Activated CD4-positive, alpha-beta memory T cell treated with anti-CD3 and anti-CD28 coated beads for 36 hours (primary cell): ENCODE results near the gene CNTN4. TPM values are rescaled to one million over a fixed set of nuclear protein-coding genes. Genes with fewer than 3 reads are reported as not detected.

Experiments
- CTCF ChIA-PET: fragments of 350-600 bp; sonication (Branson Sonifier 250); formaldehyde crosslinking; loops from one replicate; lab custom pipeline; 2021; ENCODE audit warnings: antibody characterized with exemption, inconsistent platforms; lab: Charles Lee
- POLR2A ChIA-PET: fragments of 350-600 bp; sonication (Branson Sonifier 250); formaldehyde crosslinking; loops from one replicate; lab custom pipeline; 2021; ENCODE audit warnings: antibody characterized with exemption; lab: Charles Lee
- DNase-seq: peaks from one replicate; pipeline ENCODE4 v3.0.0-alpha.2; 2020
- H3K27ac Mint-ChIP-seq: one replicate; pipeline ENCODE4 v1.8.0; 2021; ENCODE audit warnings: mixed read lengths
- H3K27me3 Mint-ChIP-seq: one replicate; pipeline ENCODE4 v1.8.0; 2021; ENCODE audit warnings: mixed read lengths
- H3K36me3 Mint-ChIP-seq: one replicate; pipeline ENCODE4 v1.8.0; 2021; ENCODE audit warnings: mixed read lengths
- H3K4me1 Mint-ChIP-seq: one replicate; pipeline ENCODE4 v1.8.0; 2021; ENCODE audit warnings: low read depth, mixed read lengths
- H3K4me3 Mint-ChIP-seq: one replicate; pipeline ENCODE4 v1.8.0; 2021; ENCODE audit warnings: mild to moderate bottlenecking, mixed read lengths
- H3K9me3 Mint-ChIP-seq: one replicate; pipeline ENCODE4 v1.8.0; 2021; ENCODE audit warnings: mixed read lengths
- intact Hi-C: fragments of 100-400 bp; cut with micrococcal nuclease; formaldehyde crosslinking; loops from one replicate; pipeline ENCODE4 v1.15.1; 2023
- total RNA-seq, 2 experiments: library from RNA; stranded (reverse); gene quantifications; one replicate each; pipeline ENCODE4 v1.2.3, GENCODE V29; 2021

CNTN4 gene
- total RNA-seq, 2 experiments from 2014 or later, result not detected

DNA sequence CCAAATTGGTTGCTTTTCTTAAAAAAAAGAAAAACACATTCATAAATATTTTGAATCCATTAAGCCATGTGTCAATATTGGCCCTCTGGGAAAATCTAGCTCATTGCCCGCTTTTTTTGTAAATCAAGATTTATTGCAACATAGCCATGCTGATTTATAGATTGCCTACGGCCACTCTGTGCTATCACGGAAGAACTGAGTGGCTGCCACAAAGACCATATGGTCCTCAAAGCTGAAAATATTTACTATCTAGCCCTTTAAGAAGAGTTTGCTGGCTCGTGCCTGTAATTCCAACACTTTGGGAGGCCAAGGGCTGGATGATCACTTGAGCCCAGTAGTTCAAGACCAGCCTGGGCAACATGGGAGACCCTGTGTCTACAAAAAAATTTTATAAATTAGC is 965.6 kb downstream of the CNTN4 start:
- intact Hi-C loops, result no loop called here
- no peaks in the 10 kb centered on the region for H3K9me3 Mint-ChIP-seq
- H3K36me3 Mint-ChIP-seq, result no peaks in the 10 kb centered on the region
- no peak overlapping the region for H3K4me3 Mint-ChIP-seq
- H3K4me1 Mint-ChIP-seq, result no peaks in the 10 kb centered on the region
- POLR2A ChIA-PET, result no interaction called here
- CTCF ChIA-PET, result no interaction called here
- H3K27ac Mint-ChIP-seq, result no peak overlapping the region
- no peaks in the 10 kb centered on the region for H3K27me3 Mint-ChIP-seq
- DNase-seq, result no peak

DNA sequence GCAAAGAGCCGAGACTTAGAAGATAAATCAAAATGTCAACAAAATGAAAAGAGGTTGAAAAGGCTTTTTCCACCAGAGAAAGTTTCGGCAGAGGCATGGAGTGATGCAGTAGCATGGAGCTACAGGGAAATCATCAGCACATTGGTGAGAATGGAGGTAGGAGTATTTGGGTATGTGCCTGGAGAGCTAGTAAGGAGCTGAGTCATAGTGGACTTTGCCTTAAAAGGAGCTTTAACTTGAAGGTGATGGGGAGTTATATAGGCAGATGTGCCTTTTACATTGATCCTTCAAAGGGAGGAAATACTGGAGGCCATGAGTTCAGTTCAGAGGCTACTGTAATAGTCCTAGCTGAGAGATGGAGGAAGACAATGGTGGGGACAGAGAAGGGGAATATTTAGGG is 967.2 kb downstream of the CNTN4 start:
- Mint-ChIP-seq H3K4me1 (no peaks in the 10 kb centered on the region), H3K4me3 (no peak overlapping the region), H3K27ac (no peak overlapping the region), H3K36me3 (no peaks in the 10 kb centered on the region), H3K27me3 (no peaks in the 10 kb centered on the region), H3K9me3 (no peaks in the 10 kb centered on the region)
- DNase-seq, result no peak
- POLR2A ChIA-PET, result no interaction called here
- intact Hi-C loops, result no loop called here
- CTCF ChIA-PET, result no interaction called here

DNA sequence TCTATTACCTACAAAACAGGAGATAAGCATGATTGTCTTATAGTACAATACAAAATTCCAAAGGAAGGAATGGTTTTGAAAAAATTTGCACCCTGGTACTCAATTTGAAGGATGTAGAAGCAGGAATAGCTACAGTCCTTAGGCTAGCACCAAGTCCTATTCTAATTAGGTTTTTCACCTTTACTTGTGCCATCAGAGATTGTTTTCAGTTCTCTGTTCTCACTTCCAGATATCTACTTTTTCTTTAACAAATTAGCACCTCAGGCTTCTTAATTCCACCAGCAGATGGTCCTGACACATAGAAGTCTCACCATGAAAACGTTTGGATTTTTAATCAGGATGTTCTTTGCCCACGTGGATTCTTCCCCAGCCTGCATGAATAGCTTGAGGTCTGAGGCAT is 967.7 kb downstream of the CNTN4 start:
- H3K27ac Mint-ChIP-seq, result no peak overlapping the region
- H3K36me3 Mint-ChIP-seq, result no peaks in the 10 kb centered on the region
- H3K9me3 Mint-ChIP-seq, result no peaks in the 10 kb centered on the region
- intact Hi-C loops, result no loop called here
- H3K4me1 Mint-ChIP-seq, result no peaks in the 10 kb centered on the region
- CTCF ChIA-PET, result no interaction called here
- no peak for DNase-seq
- POLR2A ChIA-PET, result no interaction called here
- H3K27me3 Mint-ChIP-seq, result no peaks in the 10 kb centered on the region
- H3K4me3 Mint-ChIP-seq, result no peak overlapping the region

DNA sequence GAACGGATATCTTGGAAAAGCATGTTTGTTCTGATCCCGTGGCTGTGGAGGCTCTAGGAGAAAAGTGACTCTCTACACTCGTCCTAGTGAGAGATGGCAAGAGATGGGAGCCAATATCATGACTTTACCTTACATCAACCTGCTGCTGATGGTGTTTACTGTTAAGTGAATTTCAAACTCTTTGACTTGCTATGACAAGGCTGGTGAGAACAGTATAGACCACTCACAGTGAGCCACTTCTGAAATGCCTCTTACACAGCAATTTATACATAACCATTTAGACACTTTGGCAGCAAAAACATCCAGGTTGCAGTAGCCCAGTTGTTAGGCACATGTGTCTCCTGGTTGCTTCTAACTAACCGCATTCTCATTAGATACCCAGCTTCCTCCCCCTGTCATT is 968.2 kb downstream of the CNTN4 start:
- no peaks in the 10 kb centered on the region for H3K4me1 Mint-ChIP-seq
- no peak overlapping the region for H3K27ac Mint-ChIP-seq
- no peak overlapping the region for H3K4me3 Mint-ChIP-seq
- POLR2A ChIA-PET, result no interaction called here
- H3K27me3 Mint-ChIP-seq, result no peaks in the 10 kb centered on the region
- DNase-seq, result no peak
- no peaks in the 10 kb centered on the region for H3K9me3 Mint-ChIP-seq
- no peaks in the 10 kb centered on the region for H3K36me3 Mint-ChIP-seq
- intact Hi-C loops, result no loop called here
- CTCF ChIA-PET, result no interaction called here

DNA sequence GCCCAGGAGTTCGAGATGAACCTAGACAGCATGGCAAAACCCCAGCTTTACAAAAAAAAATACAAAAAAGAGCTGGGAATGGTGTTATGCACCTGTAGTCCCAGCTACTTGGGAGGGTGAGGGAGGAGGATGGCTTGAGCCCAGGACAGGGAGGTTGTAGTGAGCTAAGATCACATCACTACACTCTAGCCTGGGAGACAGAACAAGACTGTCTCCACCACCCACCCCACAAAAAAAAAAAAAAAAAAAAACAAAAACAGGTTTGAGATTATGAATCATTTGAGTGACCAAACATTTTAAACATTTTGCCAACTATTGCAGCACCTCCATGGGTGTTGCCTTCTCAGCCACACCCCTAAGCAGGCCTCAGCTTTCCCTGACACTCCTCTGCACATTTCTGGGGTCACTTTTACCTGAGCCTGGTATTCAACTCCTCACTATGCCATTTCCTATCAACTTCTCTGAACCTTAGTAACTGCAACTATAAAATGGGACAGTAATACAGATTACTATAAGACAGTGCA is 969.8 kb downstream of the CNTN4 start:
- H3K4me3 Mint-ChIP-seq, result no peak overlapping the region
- CTCF ChIA-PET, result no interaction called here
- H3K4me1 Mint-ChIP-seq, result no peaks in the 10 kb centered on the region
- POLR2A ChIA-PET, result no interaction called here
- H3K27ac Mint-ChIP-seq, result no peak overlapping the region
- H3K27me3 Mint-ChIP-seq, result no peaks in the 10 kb centered on the region
- H3K36me3 Mint-ChIP-seq, result no peaks in the 10 kb centered on the region
- DNase-seq, result no peak
- intact Hi-C loops, result no loop called here
- no peaks in the 10 kb centered on the region for H3K9me3 Mint-ChIP-seq

DNA sequence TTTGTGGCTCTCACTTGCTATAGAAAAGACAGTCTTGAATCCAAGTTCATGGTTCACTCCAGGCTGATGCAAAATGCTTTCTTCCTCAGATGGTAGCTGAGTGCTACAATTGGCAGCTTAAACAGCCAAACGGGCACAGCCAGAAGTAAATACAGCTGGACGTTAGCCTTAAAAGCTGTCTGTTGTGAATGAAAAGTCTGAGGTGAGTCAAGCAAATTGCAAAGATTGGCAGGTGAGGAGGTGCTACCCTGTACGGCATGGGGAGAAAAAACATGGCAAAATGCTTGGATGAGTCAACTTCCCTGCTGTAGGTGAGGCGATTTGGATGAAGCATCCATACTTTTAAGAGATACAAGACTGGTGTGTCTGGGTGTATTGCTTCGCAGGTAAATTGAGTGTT is 971.1 kb downstream of the CNTN4 start:
- Mint-ChIP-seq H3K36me3 (no peaks in the 10 kb centered on the region), H3K27me3 (no peaks in the 10 kb centered on the region), H3K27ac (no peak overlapping the region), H3K9me3 (no peaks in the 10 kb centered on the region), H3K4me3 (no peak overlapping the region), H3K4me1 (no peaks in the 10 kb centered on the region)
- no peak for DNase-seq
- ChIA-PET POLR2A (no interaction called here), CTCF (no interaction called here)
- intact Hi-C loops, result no loop called here

DNA sequence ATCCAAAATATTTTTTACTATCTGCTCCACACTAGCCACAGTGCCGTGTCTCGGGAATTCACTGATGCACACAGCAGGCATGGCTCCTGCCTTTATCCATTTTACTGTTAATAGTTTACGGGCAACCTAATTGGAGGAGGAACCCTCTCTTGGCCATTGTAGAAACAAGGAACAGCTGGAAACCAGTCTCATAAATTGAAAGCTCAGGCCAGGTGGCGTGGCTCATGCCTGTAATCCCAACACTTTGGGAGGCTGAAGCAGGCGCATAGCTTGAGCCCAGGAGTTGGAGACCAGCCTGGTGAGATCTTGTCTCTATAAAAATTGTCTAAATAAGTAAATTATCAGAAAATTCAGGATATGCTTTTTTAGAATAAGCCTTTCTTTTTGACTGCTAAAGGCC is 972.5 kb downstream of the CNTN4 start:
- no peak overlapping the region for H3K4me3 Mint-ChIP-seq
- DNase-seq, result no peak
- no peaks in the 10 kb centered on the region for H3K4me1 Mint-ChIP-seq
- H3K27me3 Mint-ChIP-seq, result no peaks in the 10 kb centered on the region
- no peaks in the 10 kb centered on the region for H3K36me3 Mint-ChIP-seq
- no peak overlapping the region for H3K27ac Mint-ChIP-seq
- no peaks in the 10 kb centered on the region for H3K9me3 Mint-ChIP-seq
- ChIA-PET POLR2A (no interaction called here), CTCF (no interaction called here)
- intact Hi-C loops, result no loop called here

DNA sequence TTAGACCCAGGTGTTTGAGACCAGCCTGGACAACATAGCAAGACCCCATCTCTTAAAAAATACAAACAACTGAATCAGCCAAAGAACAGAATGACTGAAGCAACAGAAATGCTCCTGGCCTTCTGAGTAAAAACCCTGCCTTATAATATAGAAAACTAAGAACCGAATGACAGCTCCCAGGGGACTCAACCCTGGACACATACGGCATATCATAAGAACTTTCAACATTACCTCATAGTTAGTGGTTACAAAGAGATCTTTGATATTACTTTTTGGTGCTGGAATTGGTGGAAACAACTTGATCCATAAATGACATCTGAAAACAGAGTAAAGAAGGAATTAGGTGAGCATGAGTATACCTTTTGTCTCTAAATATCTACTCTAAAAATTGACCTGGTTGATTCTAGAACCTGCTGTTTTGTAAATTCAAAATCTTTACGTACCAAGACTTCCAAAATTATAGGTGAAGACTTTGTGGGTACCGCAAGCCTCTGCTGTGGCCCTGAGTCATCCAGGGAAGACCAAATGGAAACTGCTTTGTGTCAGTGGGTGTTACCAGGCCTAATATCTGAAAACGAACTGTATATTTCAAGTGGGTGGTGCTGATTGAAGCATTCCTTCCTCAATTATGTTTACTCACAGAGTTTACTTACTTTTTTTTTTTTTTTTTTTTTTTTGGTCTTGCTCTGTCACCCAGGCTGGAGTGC is 976.0 kb downstream of the CNTN4 start:
- H3K27ac Mint-ChIP-seq, result no peak overlapping the region
- H3K4me1 Mint-ChIP-seq, result no peaks in the 10 kb centered on the region
- H3K4me3 Mint-ChIP-seq, result no peak overlapping the region
- no peaks in the 10 kb centered on the region for H3K36me3 Mint-ChIP-seq
- DNase-seq, result no peak
- H3K9me3 Mint-ChIP-seq, result no peaks in the 10 kb centered on the region
- POLR2A ChIA-PET, result no interaction called here
- CTCF ChIA-PET, result no interaction called here
- intact Hi-C loops, result no loop called here
- H3K27me3 Mint-ChIP-seq, result no peaks in the 10 kb centered on the region

DNA sequence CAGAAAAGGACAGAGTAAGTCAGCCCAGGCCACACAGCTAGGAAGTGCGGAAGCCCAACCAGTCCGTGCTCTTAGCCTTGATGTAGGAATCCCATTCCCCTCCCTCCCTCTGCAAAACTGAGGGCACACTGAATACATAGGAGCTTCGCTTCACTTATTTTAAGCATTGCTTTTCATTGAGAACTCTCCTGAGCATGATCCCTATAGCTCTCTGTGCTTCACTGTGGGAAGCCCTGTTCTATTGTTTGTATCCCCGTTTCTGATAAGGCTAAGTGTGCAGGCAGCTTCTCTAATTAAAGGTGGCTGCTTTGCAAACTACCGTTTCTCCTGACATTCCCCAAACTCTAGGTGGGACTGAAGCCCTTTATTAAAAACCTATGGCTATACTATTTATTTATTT is 981.6 kb downstream of the CNTN4 start:
- Mint-ChIP-seq H3K4me3 (no peak overlapping the region), H3K27ac (no peak overlapping the region), H3K36me3 (no peaks in the 10 kb centered on the region), H3K27me3 (no peaks in the 10 kb centered on the region), H3K4me1 (no peaks in the 10 kb centered on the region), H3K9me3 (no peaks in the 10 kb centered on the region)
- CTCF ChIA-PET, result no interaction called here
- intact Hi-C loops, result no loop called here
- POLR2A ChIA-PET, result no interaction called here
- no peak for DNase-seq

DNA sequence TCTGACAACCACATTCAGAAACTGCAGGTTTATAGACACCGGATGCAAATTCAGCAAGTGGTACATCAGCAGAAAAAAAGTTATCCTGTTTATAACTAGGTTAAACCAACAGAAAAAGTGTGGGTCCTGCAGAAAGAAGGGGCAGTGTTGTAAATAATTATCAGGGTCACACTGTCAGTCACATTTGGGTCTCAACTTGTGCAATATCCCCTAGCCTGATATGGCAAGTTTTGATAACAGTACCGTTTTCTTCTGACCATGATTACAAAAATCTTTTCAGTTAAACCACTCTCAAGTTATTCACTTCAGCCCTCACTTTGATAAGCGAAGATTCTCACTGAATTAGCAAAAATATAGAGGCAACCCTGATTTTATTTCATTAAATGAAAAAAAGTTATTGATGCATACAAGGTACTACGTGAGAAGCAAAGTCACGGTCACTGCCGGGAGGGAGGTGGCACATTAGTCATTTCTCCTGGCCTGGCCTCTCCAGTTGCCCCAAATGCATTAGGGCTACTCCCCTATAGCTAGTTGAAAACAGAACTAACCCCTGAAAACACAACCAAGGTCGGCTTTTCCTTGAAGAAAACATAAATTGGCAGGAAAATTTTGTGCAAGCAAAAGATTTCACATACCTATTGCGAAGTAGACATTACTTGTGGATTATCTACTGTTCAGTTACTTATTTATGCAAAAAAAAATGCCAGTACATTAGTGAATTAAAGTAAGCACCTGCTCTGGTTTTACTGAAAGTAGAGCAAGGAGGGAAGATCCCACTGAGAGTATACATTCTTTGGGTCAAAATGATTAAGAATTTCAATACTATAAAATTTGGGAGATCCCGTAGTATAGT is 982.9 kb downstream of the CNTN4 start:
- no peaks in the 10 kb centered on the region for H3K27me3 Mint-ChIP-seq
- no peaks in the 10 kb centered on the region for H3K36me3 Mint-ChIP-seq
- no peaks in the 10 kb centered on the region for H3K9me3 Mint-ChIP-seq
- POLR2A ChIA-PET, result interaction anchor here (0.6 kb wide), 1 partner anchor 71 kb away, joined by 3 read pairs; no protein-coding TSS in a partner anchor
- H3K4me1 Mint-ChIP-seq, result no peaks in the 10 kb centered on the region
- H3K4me3 Mint-ChIP-seq, result no peak overlapping the region
- H3K27ac Mint-ChIP-seq, result no peak overlapping the region
- CTCF ChIA-PET, result no interaction called here
- intact Hi-C loops, result no loop called here
- DNase-seq, result no peak

DNA sequence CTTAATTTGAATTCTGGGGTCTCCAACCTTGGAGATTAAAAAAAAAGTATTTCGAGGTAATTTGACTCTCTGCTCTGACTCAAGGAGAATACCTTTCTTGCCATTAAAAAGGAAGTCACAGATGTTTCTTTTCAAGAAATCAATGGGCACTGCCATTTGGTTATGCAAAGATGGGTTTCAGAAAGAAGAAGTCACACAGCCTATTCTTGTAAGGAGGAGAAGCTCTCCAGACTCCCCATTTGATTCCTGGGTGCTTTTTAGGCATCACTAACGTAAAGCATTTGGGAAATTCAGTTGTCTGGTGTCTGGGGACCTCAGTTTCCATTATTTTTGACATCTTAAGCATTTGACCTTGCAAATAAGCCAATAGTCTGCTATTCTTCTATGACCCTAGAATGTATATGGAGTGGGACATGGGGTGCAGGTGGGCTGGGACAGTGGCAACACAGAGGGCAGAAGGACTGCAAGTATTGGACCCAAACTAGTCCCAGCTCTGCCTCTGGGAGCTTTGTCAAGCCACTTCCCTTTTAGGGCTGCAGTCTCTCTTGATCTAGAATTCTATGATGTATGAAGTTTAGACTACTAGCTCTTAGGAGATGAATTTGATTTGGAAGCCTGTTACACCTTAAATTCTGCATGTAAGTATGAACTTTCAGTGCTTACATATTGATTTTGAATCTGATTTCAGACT is 983.7 kb downstream of the CNTN4 start:
- no peak overlapping the region for H3K27ac Mint-ChIP-seq
- H3K9me3 Mint-ChIP-seq, result no peaks in the 10 kb centered on the region
- intact Hi-C loops, result no loop called here
- H3K4me3 Mint-ChIP-seq, result no peak overlapping the region
- no peaks in the 10 kb centered on the region for H3K27me3 Mint-ChIP-seq
- DNase-seq, result no peak
- no peaks in the 10 kb centered on the region for H3K36me3 Mint-ChIP-seq
- ChIA-PET POLR2A (interaction anchor here (0.6 kb wide), 1 partner anchor 70 kb away, joined by 3 read pairs; no protein-coding TSS in a partner anchor), CTCF (no interaction called here)
- no peaks in the 10 kb centered on the region for H3K4me1 Mint-ChIP-seq

DNA sequence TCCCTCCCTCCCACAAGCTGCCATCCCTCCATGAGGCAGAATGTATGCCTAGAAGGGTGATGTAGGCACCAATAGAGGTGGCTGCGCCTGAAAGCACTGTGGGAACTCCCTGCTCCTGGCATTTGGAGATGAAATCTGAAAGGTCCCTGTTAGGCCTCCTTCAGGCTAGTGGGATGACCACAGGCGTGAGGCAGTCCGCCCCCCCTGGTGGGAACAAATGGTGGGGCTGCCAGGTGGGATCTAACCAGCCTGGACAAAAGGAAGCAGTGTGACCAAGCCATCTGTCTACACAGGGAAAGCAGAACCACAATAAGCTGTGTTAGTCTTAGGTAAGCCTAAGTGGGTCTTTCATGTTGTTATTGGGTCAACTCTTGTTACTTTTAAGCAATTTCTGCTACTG is 986.2 kb downstream of the CNTN4 start:
- H3K27me3 Mint-ChIP-seq, result no peaks in the 10 kb centered on the region
- no peak for DNase-seq
- H3K4me3 Mint-ChIP-seq, result no peak overlapping the region
- CTCF ChIA-PET, result no interaction called here
- POLR2A ChIA-PET, result no interaction called here
- intact Hi-C loops, result no loop called here
- no peaks in the 10 kb centered on the region for H3K36me3 Mint-ChIP-seq
- no peaks in the 10 kb centered on the region for H3K9me3 Mint-ChIP-seq
- no peaks in the 10 kb centered on the region for H3K4me1 Mint-ChIP-seq
- H3K27ac Mint-ChIP-seq, result no peak overlapping the region
